Measurements from ENCODE around the gene SRD5A3.

GRCh38 chr4:55396308-55397125, 50.5 kb downstream of the SRD5A3 start:
- TF ChIP-seq CTCF (IDR thresholded peaks at IDR 0.05): no peak
- TF ChIP-seq POLR2A (IDR thresholded peaks at IDR 0.05): peak in 2 of 3 donors; percentile 28 to 43

Measured in body of pancreas (tissue), 4 donors.